Left cardiac atrium (tissue), 4 donors: Measurements from ENCODE around the gene TSPAN31. TPM values are rescaled to one million over a fixed set of nuclear protein-coding genes. Genes with fewer than 3 reads are reported as not detected.

ENCODE experiments used
- ATAC-seq, 2 donors: fragments of 200-7000 bp; cut with Tn5 transposase; one replicate each; pipeline ENCODE4 v1.9.1; 2020; ENCODE audit warnings: mild to moderate bottlenecking in 2 of 2, moderate library complexity in 2 of 2
- DNase-seq: peaks from one replicate; pipeline ENCODE4 v3.0.0-alpha.2; 2020
- intact Hi-C, 2 donors: fragments of 100-400 bp; cut with DNase I; formaldehyde crosslinking; loops; one replicate each; pipeline versions ENCODE4 v1.14.1 to v1.15.1; 2022 to 2023
- total RNA-seq, 2 donors: library from RNA; stranded (reverse); fragmentation: NEBNext Ultra II Directional; extraction: Animal tissue kit (Norgen Biotek cat#: 25700); gene quantifications; one replicate each; pipeline ENCODE4 v1.2.1, GENCODE V29; 2021
- donor health status: DM: no; HTN: yes; CAD: no.
- donor health status: DM: no; HTN: yes; CAD: no; lungs with severe emphysema.
- donor health status: DM: yes; HTN: yes; CAD: no.
- donor health status: Dilated cardiomyopathy.

Gene TSPAN31
- total RNA-seq, 2 donors from 2014 or later = 34.9 to 37.1 TPM

- DNase-seq (no peak), ATAC-seq (peak; percentile 2 to 11)
- intact Hi-C loops = no loop called here
These were observed 644 bp downstream of the TSPAN31 start for GRCh38 chr12:57745485-57745881.

DNA sequence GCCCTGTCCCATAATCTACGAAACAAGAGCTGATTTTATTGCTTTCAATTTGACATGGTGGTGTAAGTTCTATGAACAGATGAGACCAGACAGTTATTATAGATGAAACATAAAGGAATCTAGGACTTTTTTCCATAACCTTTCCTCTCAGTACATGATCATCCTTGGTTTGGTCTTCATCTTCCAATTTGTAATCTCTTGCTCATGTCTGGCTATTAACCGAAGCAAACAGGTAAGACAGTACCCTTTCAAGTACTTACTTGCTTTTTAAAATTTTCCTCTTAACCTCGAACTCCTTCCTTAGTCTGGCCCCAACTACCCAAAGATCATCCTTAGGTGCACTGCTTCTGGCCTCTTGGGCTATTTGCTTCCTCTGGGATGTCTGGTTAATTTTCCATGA lies 1.2 kb downstream of the TSPAN31 start:
- no peak for DNase-seq
- no peak for ATAC-seq
- intact Hi-C loops = no loop called here

DNA sequence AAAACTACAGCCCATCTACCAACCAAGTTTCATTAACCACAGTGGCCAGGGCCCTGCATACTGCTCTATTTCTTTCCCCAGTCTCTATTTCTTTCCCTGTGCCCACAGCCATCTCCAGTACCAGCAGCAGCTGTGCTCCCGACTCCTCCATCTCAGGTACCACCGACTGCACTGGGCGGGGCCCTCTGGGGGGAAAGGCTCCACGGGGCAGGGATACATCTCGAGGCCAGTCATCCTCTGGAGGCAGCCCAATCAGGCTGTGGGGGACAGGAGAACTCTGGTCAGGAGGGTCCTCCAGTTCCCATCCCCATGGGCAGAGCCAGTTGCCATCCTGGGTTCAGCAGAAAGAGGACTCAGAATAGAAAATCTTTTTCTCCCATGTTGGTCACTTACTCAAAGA lies 4.2 kb downstream of the TSPAN31 start:
- DNase-seq = no peak
- ATAC-seq = no peak
- intact Hi-C loops = no loop called here

DNA sequence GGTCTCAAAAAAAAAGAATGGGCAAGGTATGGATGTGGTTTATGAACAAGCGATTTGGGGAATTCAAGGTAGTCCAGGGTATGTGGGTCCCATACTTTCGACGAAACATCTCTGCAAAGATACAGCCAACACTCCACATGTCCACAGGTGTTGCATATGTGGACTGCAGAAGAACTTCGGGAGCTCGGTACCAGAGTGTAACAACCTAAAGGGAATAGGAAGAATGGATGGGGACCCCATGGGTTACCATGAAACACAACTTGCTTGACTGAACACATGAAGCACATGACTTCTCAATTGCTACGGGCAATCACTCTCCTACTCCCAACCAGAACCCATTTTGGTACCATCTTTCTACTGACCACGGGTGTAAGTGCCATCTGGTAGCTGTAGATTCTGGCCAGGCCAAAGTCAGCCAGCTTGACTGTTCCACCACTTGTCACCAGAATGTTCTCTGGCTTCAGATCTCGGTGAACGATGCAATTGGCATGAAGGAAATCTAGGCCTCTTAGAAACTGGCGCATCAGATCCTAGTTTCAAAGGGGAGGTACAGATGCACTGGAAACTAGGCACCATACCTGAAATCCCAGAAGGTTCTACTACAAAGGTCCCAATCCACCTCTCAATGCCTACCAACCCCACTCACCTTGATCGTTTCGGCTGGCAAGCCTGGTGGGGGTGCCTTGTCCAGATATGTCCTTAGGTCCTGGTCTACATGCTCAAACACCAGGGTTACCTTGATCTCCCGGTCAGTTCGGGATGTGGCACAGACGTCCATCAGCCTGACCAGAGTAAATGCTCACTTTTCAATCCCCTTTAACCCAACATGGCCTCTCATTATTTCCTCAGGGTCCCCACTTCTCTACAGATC lies 6.0 kb downstream of the TSPAN31 start:
- DNase-seq (no peak), ATAC-seq (no peak)
- intact Hi-C loops = no loop called here

DNA sequence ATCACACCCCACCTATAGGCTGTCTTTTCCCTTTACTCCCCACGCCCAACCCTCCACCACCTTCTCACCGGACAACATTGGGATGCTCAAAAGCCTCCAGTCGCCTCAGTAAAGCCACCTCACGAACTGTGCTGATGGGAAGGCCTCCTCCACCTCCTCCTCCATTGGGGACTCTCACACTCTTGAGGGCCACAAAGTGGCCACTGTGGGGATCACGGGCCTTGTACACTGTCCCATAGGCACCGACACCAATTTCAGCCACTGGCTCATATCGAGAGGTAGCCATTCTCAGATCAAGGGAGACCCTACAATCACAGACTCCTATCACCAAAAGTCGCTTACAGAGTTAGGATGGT lies 6.6 kb downstream of the TSPAN31 start:
- intact Hi-C loops = no loop called here
- ATAC-seq (no peak), DNase-seq (no peak)

GRCh38 chr12:57751788-57752667 lies 7.2 kb downstream of the TSPAN31 start, which contains the start of gene CDK4:
Gene CDK4, minus strand, starts transcription at chr12:57752310. Its CDS starts 593 bp downstream, at chr12:57751717.
- ATAC-seq = peak; percentile 92 to 93
- intact Hi-C loops = no loop called here
- DNase-seq = peak; percentile 99

DNA sequence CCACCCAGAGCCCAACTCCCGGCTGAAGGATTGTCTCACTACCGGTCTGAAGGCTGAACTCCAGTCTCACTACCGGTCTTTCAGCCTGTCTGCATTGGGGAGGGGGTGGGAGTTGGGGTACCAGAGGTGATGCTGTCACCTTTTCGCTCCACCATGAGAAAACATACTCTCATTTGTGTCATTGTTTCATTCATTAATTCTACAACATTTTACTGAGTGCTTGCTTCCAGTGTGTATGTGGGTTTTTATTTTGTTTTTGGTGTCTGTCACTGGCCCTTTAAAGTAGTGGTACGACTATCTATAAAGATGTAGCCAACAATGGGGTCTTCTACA lies 7.8 kb downstream of the TSPAN31 start:
- intact Hi-C loops = no loop called here
- DNase-seq (no peak), ATAC-seq (no peak)

DNA sequence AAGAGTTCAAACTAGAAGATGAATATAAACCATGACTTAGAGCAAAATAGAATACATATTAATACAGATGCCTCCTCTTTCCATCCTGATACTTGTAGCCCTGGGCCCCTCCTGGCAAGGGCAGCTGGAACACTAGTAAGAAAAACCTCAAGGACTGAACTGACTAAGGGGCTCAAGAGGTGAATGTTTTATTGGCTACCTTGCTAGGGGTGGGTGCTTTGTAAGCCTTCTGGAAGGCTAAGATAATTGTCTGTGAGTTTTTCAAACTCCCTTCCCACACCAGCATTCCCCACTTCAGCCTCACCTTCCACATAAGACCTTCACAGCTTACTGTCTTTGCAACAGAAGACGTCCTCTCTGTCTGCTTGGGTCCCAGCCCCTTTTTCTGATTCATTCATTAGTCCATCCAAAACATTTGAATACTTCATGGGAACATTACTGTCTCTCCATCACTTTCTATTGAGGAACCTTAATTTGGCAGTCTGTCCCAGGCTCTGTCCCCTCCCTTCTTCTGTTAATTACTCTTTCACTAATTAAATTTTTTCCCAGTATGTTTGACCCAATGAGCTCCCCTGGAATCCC lies 9.0 kb downstream of the TSPAN31 start:
- DNase-seq = no peak
- no peak for ATAC-seq
- intact Hi-C loops = no loop called here

DNA sequence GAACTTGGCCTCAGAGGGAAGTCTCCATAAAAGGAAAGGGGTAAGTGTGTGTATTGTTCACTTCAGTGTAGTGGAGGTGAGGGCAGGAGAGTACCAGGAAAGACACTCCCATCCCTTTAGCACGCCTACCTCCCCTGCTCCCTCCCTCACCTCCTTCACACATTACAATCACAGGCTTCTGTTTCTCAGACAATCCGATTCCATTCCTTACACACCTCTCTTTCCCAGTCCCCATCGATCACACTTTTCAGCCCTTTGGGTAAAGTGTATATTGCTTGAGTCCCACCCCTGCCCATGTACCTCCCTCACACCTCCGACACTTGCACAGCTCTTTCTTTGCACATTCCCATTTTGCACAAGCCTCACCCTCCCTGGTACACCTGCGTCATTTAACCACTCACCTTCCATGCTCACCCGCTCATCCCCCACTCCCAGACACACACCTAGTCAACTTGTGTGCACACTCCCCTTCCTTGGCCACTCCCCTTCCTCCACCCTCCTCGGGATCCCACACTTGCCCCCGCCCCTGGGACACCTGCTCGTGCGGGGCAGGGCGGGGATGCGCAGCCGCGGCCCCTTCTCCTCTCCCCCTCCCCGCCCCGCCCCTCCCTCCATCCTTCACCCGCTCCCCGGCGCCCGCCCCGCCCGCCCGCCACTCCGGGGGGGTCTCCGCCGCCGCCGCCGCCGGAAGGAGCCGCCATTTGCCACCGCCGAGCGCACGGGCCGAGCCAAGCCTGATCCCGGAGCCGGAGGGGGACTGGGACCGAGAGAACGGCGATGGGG lies 9.8 kb downstream of the TSPAN31 start, which contains the start of gene MARCHF9:
Gene MARCHF9, plus strand, starts transcription at position 693 of the 783 bp plus-strand sequence. CDS start 426 bp downstream, outside the sequence.
- intact Hi-C loops = no loop called here
- DNase-seq = peak; percentile 62
- ATAC-seq = peak in 1 of 2 donors; percentile 4

- ATAC-seq = no peak
These were observed 10.3 kb downstream of the TSPAN31 start for GRCh38 chr12:57755194-57755453.

DNA sequence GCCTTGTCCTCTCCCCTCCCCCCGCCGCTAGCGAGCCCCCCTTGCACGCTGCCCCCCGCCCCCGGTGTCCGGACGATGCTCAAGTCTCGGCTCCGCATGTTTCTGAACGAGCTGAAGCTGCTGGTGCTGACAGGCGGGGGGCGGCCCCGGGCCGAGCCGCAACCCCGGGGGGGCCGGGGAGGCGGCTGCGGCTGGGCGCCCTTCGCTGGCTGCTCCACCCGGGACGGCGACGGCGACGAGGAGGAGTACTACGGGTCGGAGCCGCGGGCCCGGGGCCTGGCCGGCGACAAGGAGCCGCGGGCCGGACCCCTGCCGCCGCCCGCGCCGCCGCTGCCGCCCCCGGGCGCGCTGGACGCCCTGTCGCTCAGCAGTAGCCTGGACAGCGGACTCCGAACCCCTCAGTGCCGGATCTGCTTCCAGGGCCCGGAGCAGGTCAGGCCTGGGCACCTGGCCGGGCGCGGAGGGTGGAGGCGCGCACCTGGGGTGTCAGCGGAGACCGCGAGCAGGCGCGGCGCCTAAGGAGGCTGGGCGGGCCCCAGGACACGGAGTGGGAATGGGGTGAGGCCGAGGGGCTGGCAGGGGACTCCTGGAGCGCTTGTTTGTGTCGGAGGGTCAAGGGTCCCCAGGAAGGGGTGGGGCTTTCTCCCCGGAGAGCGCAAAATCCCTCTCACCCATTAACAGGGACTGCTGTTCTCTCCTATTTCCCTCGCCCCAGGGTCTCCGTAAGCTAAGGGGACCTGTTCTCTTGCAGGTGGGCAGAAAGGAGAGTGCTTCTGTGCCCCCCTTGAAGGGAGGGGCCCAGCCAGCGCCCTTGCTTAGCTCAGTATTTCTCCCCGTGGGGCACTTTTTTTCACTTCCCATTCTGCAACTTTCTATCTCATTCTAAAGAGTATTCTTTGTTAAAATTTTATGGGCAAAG lies 10.9 kb downstream of the TSPAN31 start:
- no peak for ATAC-seq
- no peak for DNase-seq
- intact Hi-C loops = no loop called here

More at GRCh38 chr12:57755194-57755453, 10.3 kb downstream of the TSPAN31 start:
- no peak for DNase-seq
- intact Hi-C loops = no loop called here

DNA sequence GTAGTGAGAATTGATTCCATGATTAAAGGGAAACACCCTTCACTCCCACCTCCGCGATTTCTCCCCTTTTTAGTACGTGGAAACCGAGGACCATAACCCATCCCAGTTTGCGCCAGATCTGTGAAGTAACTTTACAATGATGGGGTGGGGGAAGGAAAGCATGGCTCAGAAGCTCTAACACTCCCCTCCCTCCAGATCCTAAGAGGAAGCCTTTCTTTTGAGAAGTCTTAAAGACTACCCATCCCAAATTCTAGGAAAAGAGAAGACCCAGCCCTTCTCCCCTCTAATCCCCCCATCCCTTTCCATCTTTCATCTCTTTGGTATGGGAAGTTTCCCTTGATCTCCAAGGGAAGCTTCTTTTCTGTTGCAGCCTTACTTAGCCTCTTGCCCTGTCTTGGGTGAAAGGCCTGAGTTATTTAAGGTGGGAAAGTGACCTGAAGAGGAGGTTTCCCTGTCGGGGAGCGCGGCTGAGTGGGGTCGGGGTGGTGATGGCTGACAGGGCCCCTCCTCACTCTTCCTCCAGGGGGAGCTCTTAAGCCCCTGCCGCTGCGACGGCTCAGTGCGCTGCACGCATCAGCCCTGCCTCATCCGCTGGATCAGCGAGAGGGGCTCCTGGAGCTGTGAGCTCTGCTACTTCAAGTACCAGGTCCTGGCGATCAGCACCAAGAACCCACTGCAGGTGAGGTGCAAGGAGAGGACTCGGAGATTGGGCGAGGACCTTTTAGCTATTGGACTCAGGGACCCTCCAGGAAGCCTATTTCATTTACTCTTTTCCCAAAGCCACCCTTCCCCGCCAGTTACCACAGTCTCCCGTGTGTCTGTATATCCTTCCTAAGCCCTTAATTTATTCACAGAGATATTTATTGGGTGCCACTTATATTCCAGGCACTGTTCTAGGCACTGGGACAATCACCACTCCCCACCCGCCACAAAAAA lies 11.8 kb downstream of the TSPAN31 start:
- no peak for DNase-seq
- ATAC-seq = no peak
- intact Hi-C loops = no loop called here

GRCh38 chr12:57757771-57758170 lies 12.9 kb downstream of the TSPAN31 start:
- intact Hi-C loops = no loop called here
- ATAC-seq = no peak

GRCh38 chr12:57758552-57759359 lies 13.9 kb downstream of the TSPAN31 start:
- intact Hi-C loops = no loop called here
- DNase-seq (no peak), ATAC-seq (no peak)

More at GRCh38 chr12:57757771-57758170, 12.9 kb downstream of the TSPAN31 start:
- DNase-seq = no peak

DNA sequence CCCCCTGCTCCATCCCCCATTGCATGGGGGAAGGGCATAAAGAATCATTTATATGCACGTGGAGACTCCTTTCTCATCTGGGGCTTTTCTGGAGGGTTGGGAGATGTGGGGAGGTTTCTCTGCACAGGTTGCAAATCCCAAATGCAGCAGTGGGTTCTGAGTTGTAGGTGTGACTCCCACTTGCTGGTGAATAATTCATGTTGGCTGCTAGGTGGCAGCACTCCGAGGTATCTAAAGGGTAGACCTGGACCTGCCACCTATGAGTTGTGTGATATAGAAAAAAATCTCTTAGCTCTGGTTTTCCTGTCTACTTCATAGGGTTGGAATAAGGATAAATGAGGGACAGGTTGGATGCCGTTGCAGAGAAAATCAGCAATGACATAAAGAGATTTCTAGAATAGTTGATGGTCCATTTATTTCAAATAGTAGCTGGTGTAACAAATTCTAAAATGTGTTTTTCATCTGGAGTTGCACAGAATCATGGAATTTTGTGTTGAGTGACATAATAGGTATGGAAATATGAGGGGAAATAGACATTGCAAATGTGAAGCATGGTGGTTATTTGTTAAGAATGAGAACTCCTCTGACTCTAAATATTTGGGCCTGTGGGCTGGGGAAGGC lies 14.6 kb downstream of the TSPAN31 start:
- DNase-seq (no peak), ATAC-seq (no peak)
- intact Hi-C loops = no loop called here
